C4-2B (cell line): ENCODE data around the gene DIRAS1.

Experiments
- H3K27ac ChIP-seq: fragments of 450-650 bp; 2 replicates; pipeline ENCODE4 v1.5.1; 2017
- ZFX ChIP-seq: fragments of 450-650 bp; IDR thresholded peaks from 2 replicates; pipeline ENCODE4 v1.6.1; 2017
- TF ChIP-seq, protein P1 (sequence below): fragments of 450-650 bp; conservative IDR thresholded peaks from 2 replicates; pipeline ENCODE4 v1.5.1; 2017; ENCODE audit warnings: mild to moderate bottlenecking

DIRAS1 gene

DNA sequence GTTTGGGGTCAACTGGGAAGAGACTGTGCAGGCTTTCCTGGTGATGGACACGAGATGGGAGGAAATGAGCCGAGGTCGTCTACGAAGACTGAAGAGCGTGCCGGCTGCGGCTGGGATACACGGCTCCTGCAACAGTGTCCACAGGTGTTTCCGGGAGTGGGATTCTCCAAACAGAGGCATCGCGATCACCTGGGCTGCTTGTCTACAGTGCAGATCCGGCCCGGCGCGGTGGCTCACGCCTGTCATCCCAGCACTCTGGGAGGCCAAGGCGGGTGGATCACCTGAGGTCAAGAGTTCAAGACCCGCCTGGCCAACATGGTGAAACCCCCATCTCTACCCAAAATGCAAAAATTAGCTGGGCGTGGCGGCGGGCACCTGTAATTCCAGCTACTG lies 30.3 kb upstream of the DIRAS1 start:
- no peak overlapping the region for H3K27ac ChIP-seq
- TF ChIP-seq, protein P1, sequence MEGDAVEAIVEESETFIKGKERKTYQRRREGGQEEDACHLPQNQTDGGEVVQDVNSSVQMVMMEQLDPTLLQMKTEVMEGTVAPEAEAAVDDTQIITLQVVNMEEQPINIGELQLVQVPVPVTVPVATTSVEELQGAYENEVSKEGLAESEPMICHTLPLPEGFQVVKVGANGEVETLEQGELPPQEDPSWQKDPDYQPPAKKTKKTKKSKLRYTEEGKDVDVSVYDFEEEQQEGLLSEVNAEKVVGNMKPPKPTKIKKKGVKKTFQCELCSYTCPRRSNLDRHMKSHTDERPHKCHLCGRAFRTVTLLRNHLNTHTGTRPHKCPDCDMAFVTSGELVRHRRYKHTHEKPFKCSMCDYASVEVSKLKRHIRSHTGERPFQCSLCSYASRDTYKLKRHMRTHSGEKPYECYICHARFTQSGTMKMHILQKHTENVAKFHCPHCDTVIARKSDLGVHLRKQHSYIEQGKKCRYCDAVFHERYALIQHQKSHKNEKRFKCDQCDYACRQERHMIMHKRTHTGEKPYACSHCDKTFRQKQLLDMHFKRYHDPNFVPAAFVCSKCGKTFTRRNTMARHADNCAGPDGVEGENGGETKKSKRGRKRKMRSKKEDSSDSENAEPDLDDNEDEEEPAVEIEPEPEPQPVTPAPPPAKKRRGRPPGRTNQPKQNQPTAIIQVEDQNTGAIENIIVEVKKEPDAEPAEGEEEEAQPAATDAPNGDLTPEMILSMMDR, result no peak
- TF ChIP-seq ZFX, result no peak

DNA sequence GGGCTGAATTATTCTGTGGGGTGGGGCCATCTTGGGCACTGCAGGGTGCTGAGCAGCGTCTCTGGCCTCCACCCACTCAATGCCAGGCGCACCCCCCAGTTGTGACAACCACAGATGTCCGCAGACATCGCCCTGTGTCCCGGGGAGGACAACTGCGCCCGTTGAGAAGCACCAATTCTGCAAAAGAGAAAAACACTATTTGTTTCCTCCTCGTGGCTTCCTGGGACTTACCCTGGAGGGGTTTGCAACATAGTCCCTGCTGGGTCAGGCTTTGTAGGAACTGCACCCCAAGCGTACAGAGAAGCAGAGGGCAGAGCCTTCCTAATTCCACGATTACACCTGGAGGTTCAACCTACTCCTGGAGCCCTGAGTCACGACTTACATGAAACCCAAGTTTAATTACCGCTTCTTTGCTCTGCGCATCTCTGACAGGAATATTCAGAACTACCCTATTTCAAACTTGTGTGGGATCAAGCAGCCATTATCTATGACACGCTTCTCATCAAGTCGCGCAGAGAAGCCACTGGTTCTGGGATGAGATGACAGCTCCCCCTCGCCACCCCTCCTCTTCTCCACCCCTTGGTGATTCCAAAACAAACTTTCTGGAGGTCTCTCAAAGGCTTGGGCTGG lies 29.8 kb upstream of the DIRAS1 start:
- TF ChIP-seq, protein P1, result no peak
- no peak overlapping the region for H3K27ac ChIP-seq

DNA sequence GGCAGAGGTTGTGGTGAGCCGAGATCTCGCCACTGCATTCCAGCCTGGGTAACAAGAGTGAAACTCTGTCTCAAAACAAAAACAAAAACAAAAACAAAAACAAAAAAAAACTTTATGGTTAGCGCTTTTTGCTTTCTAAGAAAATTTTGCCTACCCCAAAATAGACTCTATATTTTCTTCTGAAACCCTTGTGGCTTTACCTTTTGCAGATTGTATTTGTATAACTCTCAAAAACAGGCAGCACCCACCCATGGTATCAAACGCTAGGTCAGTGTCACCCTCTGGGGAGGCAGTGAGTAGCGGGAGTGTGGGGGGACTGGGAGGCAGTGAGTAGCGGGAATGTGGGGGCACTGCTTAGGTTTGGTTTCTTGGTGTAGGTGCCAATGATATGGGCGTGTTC lies 26.2 kb upstream of the DIRAS1 start:
- no peak overlapping the region for H3K27ac ChIP-seq
- TF ChIP-seq, protein P1, result no peak
- TF ChIP-seq ZFX, result no peak

DNA sequence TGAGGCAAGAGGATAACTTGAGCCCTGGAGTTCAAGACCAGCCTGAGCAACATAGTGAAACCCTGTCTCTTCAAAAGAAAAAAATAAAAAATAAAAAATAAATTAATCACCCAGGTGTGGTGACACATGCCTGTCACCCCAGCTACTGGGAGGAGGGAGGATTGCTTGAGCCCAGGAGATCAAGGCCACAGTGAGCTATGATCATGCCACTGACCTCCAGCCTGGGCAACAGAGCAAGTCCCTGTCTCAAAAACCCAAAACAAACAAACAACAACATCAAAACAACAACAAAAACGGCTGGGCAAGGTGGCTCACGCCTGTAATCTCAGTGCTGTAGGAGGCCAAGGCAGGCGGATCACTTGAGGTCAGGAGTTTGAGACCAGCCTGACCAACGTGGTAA lies 22.9 kb upstream of the DIRAS1 start:
- TF ChIP-seq, protein P1, result no peak
- TF ChIP-seq ZFX, result no peak
- no peak overlapping the region for H3K27ac ChIP-seq

DNA sequence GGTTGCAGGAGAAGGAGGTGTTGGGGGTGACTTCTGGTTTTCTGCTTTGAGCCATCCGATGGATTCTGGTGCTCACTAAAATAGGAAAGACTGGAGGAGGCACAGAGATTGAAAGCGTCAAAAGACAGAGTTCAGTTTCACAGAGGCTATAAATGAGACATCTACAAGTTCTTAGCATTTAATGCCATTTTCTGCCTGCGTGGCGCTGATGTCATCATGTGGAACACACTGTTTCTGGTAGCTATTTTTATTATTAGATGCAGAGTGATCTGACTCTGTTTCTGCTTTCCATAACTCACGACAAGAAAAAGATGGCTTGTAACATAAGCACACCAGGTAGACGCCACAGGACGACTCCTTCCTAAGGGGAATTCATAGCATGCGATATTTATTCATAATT lies 21.9 kb upstream of the DIRAS1 start:
- TF ChIP-seq, protein P1, result no peak
- no peak for TF ChIP-seq ZFX

DNA sequence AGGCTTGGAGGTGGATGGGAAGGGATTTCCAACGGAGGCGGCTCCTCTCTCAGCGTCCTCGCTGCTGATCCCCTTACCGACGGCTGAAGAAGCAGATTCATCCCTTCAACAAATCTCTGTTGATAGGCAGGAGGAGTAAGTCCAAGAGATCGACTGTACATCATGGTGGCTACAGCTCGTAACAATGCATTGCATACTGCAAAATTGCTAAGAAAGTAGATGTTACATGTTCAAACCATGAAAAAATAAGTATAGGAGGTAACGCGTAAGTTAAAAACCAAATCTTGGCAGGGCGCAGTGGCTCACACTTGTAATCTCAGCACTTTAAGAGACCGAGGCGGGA lies 19.1 kb upstream of the DIRAS1 start:
- no peak for TF ChIP-seq ZFX
- TF ChIP-seq, protein P1, result no peak

More for the DNA sequence above, 21.9 kb upstream of the DIRAS1 start:
- H3K27ac ChIP-seq, result no peak overlapping the region

DNA sequence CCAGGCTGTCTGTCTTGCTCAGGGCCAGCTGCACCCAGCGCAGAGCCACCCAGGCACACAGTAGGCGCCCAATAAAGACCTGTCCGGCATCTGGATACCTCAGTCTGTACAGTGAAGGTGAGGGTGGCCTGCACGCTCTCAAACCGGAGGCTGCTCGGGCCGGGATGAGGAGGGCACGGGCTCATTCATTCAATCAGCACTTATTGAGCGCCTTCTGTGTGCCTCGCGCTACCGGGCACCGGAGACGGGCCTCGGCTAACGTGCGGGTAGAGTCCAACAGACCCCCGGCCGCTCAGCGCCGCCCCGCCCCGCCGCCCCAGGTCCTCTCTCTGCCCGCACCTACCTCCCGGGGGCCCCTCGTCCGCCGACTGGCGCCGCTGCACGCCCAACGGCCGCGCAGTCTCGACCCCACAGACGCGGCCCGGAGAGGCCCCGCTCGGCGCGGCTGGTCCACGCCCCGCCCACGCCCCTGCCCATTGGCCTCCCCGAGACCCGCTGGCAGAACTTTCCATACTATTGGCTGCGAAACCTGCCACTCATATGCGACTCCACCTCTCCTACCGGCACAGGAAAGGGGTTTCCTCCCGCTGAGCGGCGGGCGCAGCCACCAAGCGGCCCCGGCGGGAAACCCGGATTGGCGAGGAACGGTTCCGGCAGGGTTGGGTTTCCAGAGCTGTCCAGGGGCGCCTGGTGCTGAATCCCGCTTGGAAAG lies 18.6 kb upstream of the DIRAS1 start, which contains the start of gene SLC39A3:
Gene SLC39A3, minus strand, starts transcription at position 416 of the 712 bp plus-strand sequence. CDS start 2,760 bp downstream, outside the sequence.
- peak; percentile 73; the same call in 1 of the 2 replicates for TF ChIP-seq ZFX
- TF ChIP-seq, protein P1, result no peak
- peak within 1 kb of the TSS; percentile 69 for H3K27ac ChIP-seq

More for the DNA sequence above, 19.1 kb upstream of the DIRAS1 start:
- no peak overlapping the region for H3K27ac ChIP-seq
